ENCODE measurements around the gene NIPAL1.

NIPAL1 gene

DNA sequence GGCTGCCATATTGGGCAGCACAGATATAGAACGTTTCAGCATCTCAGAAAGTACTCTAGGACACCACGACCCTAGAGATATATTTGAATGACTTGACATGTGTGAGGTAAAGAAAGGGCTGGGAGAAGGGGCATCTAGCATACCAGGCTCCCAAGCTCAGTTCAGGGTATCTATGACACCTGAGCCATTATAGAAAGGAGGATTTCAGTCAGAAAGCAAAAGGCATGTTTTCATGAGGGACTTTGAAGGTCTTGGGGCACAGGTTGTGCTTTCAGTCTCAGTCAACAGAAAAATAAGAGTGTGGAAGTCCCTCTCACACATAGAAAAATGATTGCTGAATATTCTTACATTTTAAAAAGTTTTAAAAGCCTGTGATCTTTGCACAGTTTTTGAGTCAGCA, 51.6 kb downstream of the NIPAL1 start:
- no peak for DNase-seq

DNA sequence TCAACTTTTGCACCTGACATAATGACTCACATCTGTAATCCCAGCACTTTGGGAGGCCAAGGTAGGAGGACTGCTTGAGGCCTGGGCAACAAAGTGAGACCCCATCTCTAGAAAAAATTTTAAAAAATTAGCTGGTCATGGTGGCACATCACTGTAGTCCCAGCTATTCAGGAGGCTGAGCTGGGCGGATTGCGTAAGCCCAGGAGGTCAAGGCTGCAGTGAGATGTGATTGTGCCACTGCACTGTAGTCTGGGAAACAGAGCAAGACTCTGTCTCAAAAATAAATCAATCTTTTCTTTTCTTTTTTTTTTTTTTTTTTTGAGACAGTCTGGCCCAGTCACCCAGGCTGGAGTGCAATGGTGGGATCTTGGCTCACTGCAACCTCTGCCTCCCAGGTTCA, 52.5 kb downstream of the NIPAL1 start:
- DNase-seq: no peak

DNA sequence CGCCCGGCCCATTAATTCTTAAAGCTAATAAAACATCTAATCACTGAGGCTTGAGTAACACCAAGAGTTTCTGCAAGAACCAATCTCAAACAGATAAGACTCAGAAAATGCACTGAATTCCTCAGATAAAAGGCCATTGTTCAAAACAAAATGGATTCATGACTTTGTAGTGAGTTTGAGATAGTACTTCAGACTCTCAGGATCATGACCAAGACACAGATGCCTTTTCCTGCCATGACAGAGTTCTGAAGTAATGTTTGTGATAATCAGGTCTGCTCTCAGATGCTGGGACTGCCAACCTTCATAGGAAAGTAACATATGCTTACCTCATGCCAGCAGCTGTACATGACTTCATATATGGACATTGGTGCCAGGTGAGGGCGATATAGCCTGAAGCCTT, 54.6 kb downstream of the NIPAL1 start:
- DNase-seq: no peak

DNA sequence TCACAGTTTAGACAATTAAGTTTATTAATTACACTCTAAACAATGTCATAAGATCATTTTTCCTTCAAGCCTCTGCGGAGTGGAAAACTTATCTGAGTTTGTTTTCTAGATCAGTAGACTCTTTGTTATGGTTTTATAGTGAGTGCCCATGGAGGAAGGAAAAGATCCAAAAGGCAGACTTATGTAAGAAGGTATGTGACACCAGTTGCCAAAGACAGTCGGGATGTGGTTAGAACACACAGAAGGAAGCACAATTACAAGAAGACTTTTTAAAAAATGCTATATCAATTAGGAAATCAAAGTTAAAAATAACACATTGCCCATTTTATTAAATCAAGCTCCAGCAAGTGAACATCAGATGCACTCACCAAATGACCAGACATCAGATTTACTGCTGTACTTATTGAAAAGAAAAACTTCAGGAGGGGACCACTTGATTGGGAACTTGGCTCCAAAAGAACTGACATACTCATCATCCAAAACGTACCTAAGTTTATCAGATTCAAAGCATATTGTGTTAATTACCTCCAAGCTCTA, 57.1 kb downstream of the NIPAL1 start:
- DNase-seq: no peak

DNA sequence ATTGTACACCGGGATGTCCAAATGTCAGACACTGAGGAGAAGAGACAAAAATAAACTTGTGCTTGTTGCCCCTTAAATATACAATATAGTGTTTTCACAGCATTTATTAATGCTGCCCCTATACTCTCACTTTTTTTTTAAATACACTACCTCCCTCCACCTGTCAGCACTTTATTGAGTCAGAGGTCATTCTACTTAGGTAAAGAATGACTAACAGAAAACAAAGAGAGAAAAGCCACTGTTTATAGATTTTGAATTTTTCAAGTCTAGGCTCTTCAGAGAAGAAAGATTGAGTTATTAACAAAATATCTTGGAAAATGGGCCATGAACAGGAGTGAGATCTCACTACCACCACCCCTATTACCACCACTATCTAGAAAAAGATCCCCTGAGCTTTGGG, 58.1 kb downstream of the NIPAL1 start:
- DNase-seq: no peak

DNA sequence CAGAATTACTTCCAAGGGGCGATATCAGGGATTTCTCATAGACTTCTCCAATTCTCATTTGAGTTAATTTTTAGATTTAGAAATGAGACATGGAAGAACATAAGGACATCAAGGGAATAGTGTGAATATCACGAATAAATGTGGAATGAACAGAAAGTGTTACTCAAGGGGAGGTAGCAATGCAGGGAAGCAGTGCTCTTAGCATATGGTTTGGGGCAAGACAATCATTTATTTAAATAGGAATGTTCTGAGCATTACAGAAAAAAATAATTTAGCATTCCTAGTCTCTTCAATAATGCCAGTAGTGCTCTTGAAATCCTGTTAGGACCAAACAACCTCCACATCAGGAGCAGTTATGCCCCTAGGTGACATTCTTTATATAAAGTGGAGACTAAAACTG, 61.9 kb downstream of the NIPAL1 start:
- no peak for DNase-seq

DNA sequence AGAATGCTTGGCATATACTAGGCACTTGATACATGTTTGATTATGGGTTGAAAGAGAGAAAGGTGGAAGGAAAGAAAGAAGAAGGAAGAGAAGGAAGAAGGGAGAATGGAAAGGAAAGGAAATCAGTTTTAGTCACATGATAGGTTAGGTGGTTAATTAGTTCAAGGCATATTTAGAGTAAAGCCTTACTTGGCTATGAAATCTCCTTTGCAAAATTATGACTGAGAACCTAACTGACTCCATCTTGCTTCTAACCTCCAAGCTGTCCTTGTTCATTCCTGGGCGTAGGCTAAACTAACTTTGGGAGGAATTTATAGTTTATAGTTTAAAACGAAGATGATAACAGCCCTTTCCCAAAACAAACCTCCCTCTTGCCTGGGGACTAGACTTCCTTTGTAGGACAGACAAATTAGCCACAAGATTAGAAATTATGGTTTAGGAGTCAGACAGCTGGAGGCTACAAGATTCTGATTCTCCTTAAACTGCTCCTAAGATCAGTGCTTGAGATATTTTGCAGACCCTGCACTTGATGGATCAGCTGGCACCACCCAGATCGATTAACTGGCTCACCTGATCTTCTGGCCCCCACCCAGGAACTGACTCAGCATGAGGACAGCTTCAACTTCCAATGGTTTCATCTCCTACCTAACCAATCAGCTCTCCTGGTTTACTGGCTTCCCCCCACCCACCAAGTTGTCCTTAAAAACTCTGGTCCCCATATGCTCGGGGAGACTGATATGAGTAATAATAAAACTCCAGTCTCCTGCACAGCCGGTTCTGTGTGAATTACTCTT, 62.5 kb downstream of the NIPAL1 start:
- no peak for DNase-seq

DNA sequence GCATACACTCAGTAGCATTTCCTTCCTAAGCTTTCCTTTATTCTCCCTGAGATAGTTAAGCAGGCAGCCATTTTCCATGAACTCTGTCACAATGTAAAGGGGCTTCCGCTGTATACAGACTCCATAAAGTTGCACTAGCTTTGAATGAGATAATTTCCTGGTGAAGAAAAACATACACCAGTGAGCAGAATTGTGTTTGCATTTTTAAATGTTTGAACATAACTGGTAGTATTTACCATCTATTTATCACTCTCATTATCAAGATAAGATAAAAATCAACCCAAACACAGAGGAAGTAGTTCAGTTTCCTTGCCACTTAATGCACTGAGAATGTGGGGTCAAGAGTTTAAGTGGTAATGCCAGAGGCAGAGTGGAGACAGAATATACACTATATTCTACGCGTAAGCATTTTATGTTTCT, 63.4 kb downstream of the NIPAL1 start:
- DNase-seq: no peak

DNA sequence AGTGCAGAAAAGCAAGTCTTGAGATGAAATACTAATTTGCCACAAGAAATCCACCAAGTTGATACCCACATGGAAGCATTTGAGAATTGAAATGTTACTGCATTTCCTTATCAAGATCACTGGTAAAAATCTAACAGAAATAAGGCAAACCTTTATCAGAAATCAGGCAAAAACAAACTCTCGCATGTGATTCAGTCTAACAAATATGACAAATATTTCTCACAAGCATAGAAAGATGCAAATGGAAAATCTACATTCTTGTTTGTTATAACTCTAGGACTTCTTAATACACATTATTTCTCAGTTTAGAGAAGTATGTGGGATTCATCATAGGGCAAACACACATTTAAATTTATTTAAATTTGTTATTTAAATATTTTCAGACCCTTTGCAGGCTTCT, 64.6 kb downstream of the NIPAL1 start:
- no peak for DNase-seq

DNA sequence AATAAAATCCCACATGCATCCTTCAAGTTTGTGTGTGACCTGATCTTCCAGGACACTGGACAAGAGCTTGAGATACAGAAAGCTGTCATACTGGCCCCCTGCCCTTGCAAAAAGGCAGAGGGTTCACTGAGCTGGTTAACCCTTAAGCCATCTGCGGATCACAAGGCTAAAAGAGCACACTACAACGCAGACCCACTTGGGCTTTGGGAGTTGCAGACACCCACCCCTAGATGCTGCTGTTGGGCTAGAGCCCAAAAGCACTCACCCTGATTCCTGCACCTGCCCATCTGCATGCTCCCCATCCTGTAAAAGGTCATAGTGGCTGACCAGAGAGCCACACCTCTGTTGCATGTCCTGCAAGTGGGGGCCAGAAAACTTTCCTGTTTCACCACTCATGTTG, 66.4 kb downstream of the NIPAL1 start:
- no peak for DNase-seq

DNA sequence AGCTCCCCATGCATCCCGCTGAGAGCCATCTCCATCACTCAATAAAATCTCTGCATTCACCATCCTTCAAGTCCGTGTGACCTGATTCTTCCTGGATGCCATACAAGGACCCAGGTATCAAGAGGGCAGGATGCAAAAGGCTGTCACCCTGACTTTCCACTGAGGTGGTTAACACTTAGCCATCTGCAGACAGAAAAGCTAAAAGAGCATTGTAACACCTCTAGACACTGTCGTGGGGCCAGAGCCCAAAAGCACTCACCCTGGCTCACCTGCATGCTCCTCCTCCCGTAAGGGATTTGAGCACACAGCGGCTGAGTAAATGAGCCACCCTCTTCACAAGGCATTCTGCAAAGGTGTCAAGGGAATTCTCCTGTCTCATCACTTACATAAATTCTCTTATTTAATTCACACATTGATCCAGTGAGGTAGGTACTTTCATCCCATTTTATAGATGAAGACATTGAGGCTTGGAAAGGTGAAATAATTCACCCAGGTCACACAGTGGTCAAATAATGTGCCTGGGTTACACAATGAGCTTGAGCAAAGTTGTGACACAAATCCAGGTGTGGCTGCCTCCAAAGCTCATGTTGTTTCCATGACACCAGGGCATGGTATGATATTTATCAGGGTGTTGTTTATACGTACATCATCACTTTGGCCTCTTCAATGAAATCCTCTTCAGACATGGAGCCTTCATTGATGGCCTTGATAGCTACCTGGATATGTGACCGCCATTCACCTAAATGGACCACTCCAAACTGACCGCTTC, 69.4 kb downstream of the NIPAL1 start:
- no peak for DNase-seq
